NB4 (cell line): Measurements from ENCODE around the gene SPSB3.

ENCODE experiments used
- CTCF ChIP-seq: IDR thresholded peaks from one replicate; pipeline ENCODE4 v1.5.1; 2012; ENCODE audit warnings: low read depth, low read length
- MYC ChIP-seq: IDR thresholded peaks from 2 replicates; pipeline ENCODE4 v1.6.1; 2011; ENCODE audit warnings: low read depth, low read length
- POLR2A ChIP-seq: IDR thresholded peaks from 2 replicates; pipeline ENCODE4 v1.6.1; 2011; ENCODE audit warnings: mild to moderate bottlenecking; ENCODE audit not compliant: insufficient read length; ENCODE audit errors: extremely low read depth
- TF ChIP-seq, protein P1 (sequence below): IDR thresholded peaks from 2 replicates; pipeline ENCODE4 v1.6.1; 2011; ENCODE audit warnings: low read depth, low read length

DNA sequence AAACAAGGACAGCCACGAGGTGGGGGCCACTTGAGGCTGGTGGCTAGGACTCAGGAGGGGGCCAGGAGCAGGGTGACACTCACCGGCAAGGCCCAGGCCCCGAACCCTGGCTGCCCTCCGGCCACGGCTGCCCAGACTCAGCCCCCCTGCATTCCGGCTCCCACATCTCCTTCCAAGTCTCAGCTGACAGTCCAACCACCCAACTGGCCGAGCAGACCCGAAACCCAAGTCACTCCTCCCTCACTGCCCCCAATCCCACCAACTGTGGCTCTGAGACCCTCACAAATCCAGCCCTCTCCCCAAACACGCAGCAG, 34.9 kb upstream of the SPSB3 start:
- TF ChIP-seq CTCF (no peak), POLR2A (no peak), MYC (no peak)
- TF ChIP-seq, protein P1, sequence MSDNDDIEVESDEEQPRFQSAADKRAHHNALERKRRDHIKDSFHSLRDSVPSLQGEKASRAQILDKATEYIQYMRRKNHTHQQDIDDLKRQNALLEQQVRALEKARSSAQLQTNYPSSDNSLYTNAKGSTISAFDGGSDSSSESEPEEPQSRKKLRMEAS: no peak
